Body of pancreas (tissue), 4 donors: Measurements from ENCODE around the gene RNF224. TPM values are rescaled to one million over a fixed set of nuclear protein-coding genes. Genes with fewer than 3 reads are reported as not detected.

Experiments used
- ATAC-seq: fragments of 150-250 bp; one replicate; pipeline ENCODE4 v1.9.1; 2016
- DNase-seq, 4 donors: peaks; one replicate each; pipeline ENCODE4 v3.0.0-alpha.2; 2019
- H3K27ac ChIP-seq, 4 donors: fragments of 200-600 bp; sonication (generic); 1 replicate in 3 of 4; 2 replicates in 1 of 4; pipeline versions ENCODE4 v1.5.1 to v1.6.1; 2016 to 2019; ENCODE audit warnings: mild to moderate bottlenecking in 1 of 4, mixed read lengths in 1 of 4, moderate library complexity in 1 of 4
- H3K27me3 ChIP-seq, 2 donors: fragments of 200-600 bp; sonication (generic); one replicate each; pipeline ENCODE4 v1.6.0; 2016; ENCODE audit warnings: mild to moderate bottlenecking in 1 of 2
- H3K36me3 ChIP-seq, 2 donors: fragments of 200-600 bp; sonication (generic); replicated peaks in 1 of 2; 2 replicates each; pipeline ENCODE4 v1.5.1; 2016; ENCODE audit warnings: low read depth in 2 of 2; ENCODE audit not compliant: insufficient read depth in 1 of 2
- H3K4me1 ChIP-seq: fragments of 200-600 bp; sonication (generic); one replicate; pipeline ENCODE4 v1.6.0; 2016
- H3K4me3 ChIP-seq, 2 donors: fragments of 200-600 bp; sonication (generic); 1 replicate in 1 of 2; 2 replicates in 1 of 2; pipeline ENCODE4 v1.5.1; 2016 to 2019
- H3K9me3 ChIP-seq, 3 donors: fragments of 200-600 bp; sonication (generic); 1 replicate in 2 of 3; 2 replicates in 1 of 3; pipeline ENCODE4 v1.5.1; 2016
- POLR2A ChIP-seq, 3 donors: fragments of 450-650 bp; IDR thresholded peaks; one replicate each; pipeline ENCODE4 v1.6.1; 2016; ENCODE audit warnings: antibody characterized with exemption in 3 of 3, mild to moderate bottlenecking in 2 of 3
- WGBS, 2 donors: methylation state at CpG; one replicate each; pipeline ENCODE4 v1.1.5; 2017; 5-methylcytosine and 5-hydroxymethylcytosine counted together
- intact Hi-C: fragments of 100-400 bp; cut with DNase I; formaldehyde crosslinking; loops from one replicate; pipeline ENCODE4 v1.15.1; 2023
- total RNA-seq, 2 donors: library from RNA; depleted of rRNA; stranded (reverse); fragments of >200 nt; gene quantifications; one replicate each; pipeline ENCODE4 v1.1.0, GENCODE V29; 2016
- TF ChIP-seq, protein P1 (sequence below), 7 experiments: fragments of 450-650 bp in 4 of 7; fragments of 200-600 bp in 3 of 7; sonication (generic) in 3 of 7; IDR thresholded peaks; one replicate each; pipeline ENCODE4 v1.5.1; 2016 to 2019; ENCODE audit warnings: antibody characterized with exemption in 7 of 7

Gene RNF224
- total RNA-seq = under 1 TPM in 1 of 2 donors, not detected in 1; 0.26 TPM

DNA sequence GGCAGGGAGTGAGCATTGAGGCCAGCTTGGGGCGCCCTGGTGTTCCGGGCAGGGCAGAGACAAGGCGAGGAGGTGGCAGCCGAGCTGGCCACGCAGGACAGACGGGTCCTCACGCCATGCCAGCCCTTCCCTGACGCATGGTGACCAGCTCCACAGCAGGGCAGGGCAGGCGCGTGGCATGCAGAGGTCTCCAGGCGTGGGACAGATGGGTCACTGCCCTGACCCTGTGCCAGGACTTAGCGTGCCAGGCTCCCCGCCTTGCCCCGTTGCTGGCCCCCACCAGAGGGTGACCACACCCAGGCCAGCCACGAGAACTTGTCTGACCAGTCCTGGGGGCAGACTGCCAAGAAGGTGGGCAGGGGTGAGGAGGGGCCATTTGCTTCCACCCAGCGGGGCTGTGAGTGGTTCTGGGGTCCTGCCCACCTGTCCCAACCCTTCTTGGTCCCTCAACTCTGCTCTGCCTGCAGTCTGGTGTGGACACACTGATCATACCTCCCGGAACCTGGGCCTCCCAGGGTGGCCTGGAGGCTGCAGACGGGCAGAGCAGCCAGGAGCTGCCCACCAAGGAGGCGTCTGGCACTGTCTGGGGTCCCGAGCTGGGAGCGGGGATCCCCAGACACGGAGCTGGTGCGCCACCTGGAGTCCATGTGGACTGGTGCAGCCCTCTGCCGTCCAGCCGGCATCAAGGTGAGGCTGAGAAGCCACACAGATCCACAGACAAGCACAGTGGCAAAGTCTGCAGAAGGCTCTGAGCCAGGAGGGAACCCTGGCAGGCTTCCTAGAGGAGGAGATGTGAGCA is at the start of gene RNF224:
TSS of gene RNF224 (plus strand) at position 449 of the 799 bp plus-strand sequence. CDS start 834 bp downstream, outside the sequence.
- 0 to 15% methylated on average over 2 to 25 of the region's 25 CpGs for WGBS, 2 donors
- H3K27me3 ChIP-seq = peaks cover 0 to 12% of the 10 kb centered on the region in 2 donors
- ATAC-seq = peak; percentile 58
- H3K9me3 ChIP-seq = no peaks in the 10 kb centered on the region
- H3K4me3 ChIP-seq = no peak within 1 kb of the TSS
- H3K4me1 ChIP-seq = peaks cover 39% of the 10 kb centered on the region
- intact Hi-C loops = no loop called here
- TF ChIP-seq, protein P1, sequence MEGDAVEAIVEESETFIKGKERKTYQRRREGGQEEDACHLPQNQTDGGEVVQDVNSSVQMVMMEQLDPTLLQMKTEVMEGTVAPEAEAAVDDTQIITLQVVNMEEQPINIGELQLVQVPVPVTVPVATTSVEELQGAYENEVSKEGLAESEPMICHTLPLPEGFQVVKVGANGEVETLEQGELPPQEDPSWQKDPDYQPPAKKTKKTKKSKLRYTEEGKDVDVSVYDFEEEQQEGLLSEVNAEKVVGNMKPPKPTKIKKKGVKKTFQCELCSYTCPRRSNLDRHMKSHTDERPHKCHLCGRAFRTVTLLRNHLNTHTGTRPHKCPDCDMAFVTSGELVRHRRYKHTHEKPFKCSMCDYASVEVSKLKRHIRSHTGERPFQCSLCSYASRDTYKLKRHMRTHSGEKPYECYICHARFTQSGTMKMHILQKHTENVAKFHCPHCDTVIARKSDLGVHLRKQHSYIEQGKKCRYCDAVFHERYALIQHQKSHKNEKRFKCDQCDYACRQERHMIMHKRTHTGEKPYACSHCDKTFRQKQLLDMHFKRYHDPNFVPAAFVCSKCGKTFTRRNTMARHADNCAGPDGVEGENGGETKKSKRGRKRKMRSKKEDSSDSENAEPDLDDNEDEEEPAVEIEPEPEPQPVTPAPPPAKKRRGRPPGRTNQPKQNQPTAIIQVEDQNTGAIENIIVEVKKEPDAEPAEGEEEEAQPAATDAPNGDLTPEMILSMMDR (IDR thresholded peaks at IDR 0.05) = peak; percentile 87 to 98 (median 97)
- no peak for TF ChIP-seq POLR2A (IDR thresholded peaks at IDR 0.05)
- peak; percentile 87 to 96 (median 91) for DNase-seq
- H3K27ac ChIP-seq = peak within 1 kb of the TSS; percentile 58 to 85 (median 76)
- H3K36me3 ChIP-seq = no peaks in the 10 kb centered on the region

DNA sequence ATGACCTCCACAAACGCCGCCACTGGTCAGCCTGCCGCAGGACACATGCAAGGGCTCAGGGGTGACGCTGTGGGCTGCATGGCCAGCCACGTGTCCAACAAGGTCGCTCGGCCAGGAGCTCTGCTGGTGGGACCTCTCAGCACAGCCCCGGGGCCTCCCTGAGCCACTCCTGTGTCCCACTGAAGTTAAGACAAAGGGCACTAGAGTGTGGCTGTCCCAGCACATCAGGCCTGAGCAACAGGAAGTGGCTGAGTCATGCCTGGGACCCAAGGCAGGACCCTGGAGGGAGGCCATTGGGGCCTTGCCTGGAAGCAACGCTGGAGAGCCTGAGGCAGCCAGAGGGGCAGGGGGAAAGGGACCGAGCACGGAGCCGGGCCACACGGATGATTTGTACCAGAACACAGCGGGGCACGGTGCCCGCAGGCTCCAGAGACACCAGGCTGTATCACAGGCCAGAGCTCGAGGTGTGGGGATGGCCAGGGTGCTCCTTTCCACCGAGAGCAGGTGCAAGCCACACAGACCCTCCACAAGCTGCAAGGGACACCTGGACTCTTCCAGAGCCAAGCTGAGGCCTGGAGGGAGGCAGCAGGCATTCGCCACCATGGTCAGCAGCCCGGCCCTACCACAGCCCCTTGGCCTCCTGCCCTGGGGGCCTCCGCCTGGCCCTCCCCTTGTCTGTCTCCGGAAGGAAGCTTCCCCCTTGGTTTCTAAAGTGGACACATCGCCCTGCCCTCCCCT is 48.9 kb upstream of the RNF224 start:
- 82 to 89% methylated on average over 9 to 19 of the region's 23 CpGs for WGBS, 2 donors
- Histone ChIP-seq H3K27me3 (no peaks in the 10 kb centered on the region), H3K4me1 (no peaks in the 10 kb centered on the region), H3K9me3 (no peaks in the 10 kb centered on the region), H3K27ac (no peak overlapping the region), H3K4me3 (no peak overlapping the region), H3K36me3 (peaks cover 19 to 34% of the 10 kb centered on the region in 2 donors)
- intact Hi-C loops = no loop called here
- TF ChIP-seq POLR2A (IDR thresholded peaks at IDR 0.05) = no peak
- TF ChIP-seq, protein P1 (IDR thresholded peaks at IDR 0.05) = no peak
- ATAC-seq (no peak), DNase-seq (no peak)

DNA sequence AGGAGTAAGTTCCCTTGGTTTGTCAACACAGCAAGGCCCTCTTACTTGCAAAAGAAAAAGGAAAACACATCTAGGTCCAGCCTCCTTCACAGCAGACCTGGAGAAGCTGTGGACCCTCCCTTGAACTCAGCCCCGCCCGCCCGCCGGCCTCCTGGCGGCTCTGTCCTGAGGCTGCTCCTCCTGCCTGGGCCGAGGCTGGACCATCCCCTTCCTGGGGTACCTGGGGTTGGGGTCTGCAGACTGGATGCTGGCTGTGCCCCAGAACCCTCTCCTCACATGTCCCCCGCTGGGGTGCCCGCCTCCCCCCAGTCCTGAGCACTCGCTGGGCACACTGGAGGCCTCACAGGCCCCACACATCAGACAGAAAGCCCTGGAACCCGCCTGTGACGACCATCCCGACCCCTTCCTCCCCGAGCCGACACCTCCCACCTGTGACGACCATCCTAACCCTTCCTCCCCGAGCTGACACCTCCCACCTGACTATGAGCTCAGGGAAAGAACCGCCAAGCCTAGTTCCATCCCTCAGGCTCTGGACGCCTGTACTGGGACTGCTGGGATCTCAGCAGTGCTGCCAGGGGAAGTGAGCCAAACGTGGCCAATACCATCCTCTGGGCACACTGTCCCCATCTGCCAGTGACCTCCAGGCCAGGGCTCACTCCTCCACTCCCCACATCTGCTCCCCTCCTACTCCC is 48.2 kb upstream of the RNF224 start:
- H3K9me3 ChIP-seq = no peaks in the 10 kb centered on the region
- H3K4me1 ChIP-seq = no peaks in the 10 kb centered on the region
- no peak overlapping the region for H3K4me3 ChIP-seq
- ATAC-seq = no peak
- peaks cover 25 to 39% of the 10 kb centered on the region in 2 donors for H3K36me3 ChIP-seq
- H3K27me3 ChIP-seq = no peaks in the 10 kb centered on the region
- intact Hi-C loops = no loop called here
- DNase-seq = no peak
- H3K27ac ChIP-seq = no peak overlapping the region
- 85 to 90% methylated on average over 13 to 15 of the region's 19 CpGs for WGBS, 2 donors
- TF ChIP-seq, protein P1 (IDR thresholded peaks at IDR 0.05) = no peak
- no peak for TF ChIP-seq POLR2A (IDR thresholded peaks at IDR 0.05)

DNA sequence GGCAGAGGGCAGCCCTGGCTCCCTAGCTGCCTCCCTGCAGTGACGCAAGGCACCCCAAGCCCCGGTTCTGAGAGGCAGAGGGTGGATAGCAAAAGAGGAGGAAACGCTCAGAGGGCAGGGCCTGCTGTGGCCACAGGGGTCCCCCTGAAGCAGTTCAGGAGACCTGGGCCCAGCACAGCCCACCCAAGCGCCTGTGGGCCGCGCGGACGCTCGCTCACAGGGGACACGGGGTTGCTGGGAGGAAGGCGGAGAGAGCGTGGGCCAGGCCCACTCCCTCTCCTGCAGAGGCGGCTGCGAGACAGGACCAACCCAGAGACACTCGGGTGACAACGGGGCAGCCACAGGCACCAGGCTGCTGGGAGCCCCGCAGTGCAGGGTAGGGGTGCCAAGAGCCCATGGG is 47.5 kb upstream of the RNF224 start:
- no peak overlapping the region for H3K27ac ChIP-seq
- no peaks in the 10 kb centered on the region for H3K4me1 ChIP-seq
- 95 to 97% methylated on average over 9 to 17 of the region's 17 CpGs for WGBS, 2 donors
- peaks cover 25 to 39% of the 10 kb centered on the region in 2 donors for H3K36me3 ChIP-seq
- intact Hi-C loops = loop anchor here (5.0 kb wide), 1 partner anchor 47 kb away; no protein-coding TSS in a partner anchor
- H3K27me3 ChIP-seq = no peaks in the 10 kb centered on the region
- DNase-seq (no peak), ATAC-seq (no peak)
- TF ChIP-seq POLR2A (IDR thresholded peaks at IDR 0.05) = no peak
- TF ChIP-seq, protein P1 (IDR thresholded peaks at IDR 0.05) = no peak
- H3K4me3 ChIP-seq = no peak overlapping the region
- H3K9me3 ChIP-seq = no peaks in the 10 kb centered on the region
